NB4 (cell line): ENCODE measurements around the gene SYCP2L.
"Not testable (repeated sequence)": the region's sequence is repeated elsewhere in the genome, so short reads cannot be mapped to it uniquely, and the experiment has no call there.

Experiments used
- DNase-seq: peaks from one replicate; pipeline ENCODE4 v3.0.0; 2010; ENCODE audit warnings: low read depth
- H3K4me3 ChIP-seq: one replicate; pipeline ENCODE4 v1.5.1; 2011; ENCODE audit warnings: mild to moderate bottlenecking, low read depth, low read length, moderate library complexity
- MYC ChIP-seq: IDR thresholded peaks from 2 replicates; pipeline ENCODE4 v1.6.1; 2011; ENCODE audit warnings: low read depth, low read length
- POLR2A ChIP-seq: IDR thresholded peaks from 2 replicates; pipeline ENCODE4 v1.6.1; 2011; ENCODE audit warnings: mild to moderate bottlenecking; ENCODE audit not compliant: insufficient read length; ENCODE audit errors: extremely low read depth
- TF ChIP-seq, protein P1 (sequence below): IDR thresholded peaks from one replicate; pipeline ENCODE4 v1.5.1; 2012; ENCODE audit warnings: low read depth, low read length
- TF ChIP-seq, protein P2 (sequence below): IDR thresholded peaks from 2 replicates; pipeline ENCODE4 v1.6.1; 2011; ENCODE audit warnings: low read depth, low read length

The SYCP2L gene

GRCh38 chr6:10896691-10897090 is 9.8 kb downstream of the SYCP2L start:
- TF ChIP-seq POLR2A (no peak), MYC (no peak)
- TF ChIP-seq, protein P1, sequence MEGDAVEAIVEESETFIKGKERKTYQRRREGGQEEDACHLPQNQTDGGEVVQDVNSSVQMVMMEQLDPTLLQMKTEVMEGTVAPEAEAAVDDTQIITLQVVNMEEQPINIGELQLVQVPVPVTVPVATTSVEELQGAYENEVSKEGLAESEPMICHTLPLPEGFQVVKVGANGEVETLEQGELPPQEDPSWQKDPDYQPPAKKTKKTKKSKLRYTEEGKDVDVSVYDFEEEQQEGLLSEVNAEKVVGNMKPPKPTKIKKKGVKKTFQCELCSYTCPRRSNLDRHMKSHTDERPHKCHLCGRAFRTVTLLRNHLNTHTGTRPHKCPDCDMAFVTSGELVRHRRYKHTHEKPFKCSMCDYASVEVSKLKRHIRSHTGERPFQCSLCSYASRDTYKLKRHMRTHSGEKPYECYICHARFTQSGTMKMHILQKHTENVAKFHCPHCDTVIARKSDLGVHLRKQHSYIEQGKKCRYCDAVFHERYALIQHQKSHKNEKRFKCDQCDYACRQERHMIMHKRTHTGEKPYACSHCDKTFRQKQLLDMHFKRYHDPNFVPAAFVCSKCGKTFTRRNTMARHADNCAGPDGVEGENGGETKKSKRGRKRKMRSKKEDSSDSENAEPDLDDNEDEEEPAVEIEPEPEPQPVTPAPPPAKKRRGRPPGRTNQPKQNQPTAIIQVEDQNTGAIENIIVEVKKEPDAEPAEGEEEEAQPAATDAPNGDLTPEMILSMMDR, result no peak
- TF ChIP-seq, protein P2, sequence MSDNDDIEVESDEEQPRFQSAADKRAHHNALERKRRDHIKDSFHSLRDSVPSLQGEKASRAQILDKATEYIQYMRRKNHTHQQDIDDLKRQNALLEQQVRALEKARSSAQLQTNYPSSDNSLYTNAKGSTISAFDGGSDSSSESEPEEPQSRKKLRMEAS, result no peak
- H3K4me3 ChIP-seq, result no peak overlapping the region
- no peak for DNase-seq

DNA sequence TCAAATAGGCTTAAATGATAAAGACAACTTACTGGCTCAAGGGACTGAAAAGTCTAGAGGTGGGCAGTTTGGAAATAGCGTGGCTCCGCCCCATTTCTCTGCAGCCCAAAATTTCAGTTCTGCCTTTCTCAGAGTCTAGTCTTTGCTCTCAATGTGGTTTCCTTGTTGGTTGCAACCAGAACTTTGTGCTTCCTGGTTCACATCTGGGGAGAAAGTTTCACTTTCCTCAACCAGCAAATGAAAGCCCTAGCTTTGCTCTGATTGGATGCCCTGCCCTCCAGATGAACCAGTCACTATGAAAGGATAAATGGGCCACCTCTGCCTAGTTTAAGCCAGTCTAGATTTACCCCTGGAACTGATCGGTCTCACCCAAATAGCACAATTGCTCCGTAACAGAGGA is 14.9 kb downstream of the SYCP2L start:
- no peak overlapping the region for H3K4me3 ChIP-seq
- peak; percentile 83 for DNase-seq

DNA sequence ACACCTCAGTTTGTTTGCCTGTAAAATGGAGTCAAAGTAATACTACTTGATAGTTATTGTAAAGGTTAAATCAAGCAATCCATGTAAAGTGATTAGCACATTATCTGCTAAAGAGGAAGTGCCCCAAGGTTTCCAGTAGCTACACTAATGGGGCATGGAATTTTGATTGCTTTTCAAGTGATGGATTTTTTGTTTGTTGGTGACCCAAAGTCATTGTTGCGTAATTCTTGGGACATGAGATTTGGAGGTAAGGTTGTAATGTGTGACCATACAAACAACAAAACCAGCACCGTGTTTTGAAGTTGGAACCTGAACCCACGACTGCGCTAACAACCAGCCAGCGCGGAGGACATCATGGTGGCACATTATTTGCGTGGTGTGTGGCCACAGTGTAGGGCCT is 17.2 kb downstream of the SYCP2L start:
- TF ChIP-seq POLR2A, result no peak
- TF ChIP-seq, protein P1, result no peak
- TF ChIP-seq, protein P2, result no peak
- no peak for TF ChIP-seq MYC
- DNase-seq, result no peak
- H3K4me3 ChIP-seq, result no peak overlapping the region

More for the DNA sequence above, 14.9 kb downstream of the SYCP2L start:
- TF ChIP-seq MYC, result no peak
- no peak for TF ChIP-seq POLR2A
- TF ChIP-seq, protein P2, result no peak
- TF ChIP-seq, protein P1, result no peak

DNA sequence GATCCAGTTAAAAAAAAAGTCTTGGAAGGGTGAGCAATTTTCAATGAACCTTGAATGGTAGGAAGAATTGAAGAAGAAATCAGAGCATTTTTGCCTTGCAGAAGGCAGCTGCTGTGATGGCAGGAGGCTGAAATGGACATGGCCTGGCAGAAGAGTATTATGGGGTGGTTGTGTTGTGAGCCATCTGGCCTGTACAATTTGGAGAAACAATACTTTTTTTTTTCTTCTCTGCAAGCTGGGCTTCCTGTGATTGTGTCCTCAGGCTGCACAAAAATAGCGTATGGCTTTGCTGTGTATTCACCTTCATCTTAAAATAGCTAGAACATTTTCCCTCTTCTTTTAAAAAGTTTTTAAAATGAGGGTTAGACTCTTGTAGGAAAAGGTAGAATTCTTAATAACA is 21.4 kb downstream of the SYCP2L start:
- no peak for DNase-seq
- TF ChIP-seq POLR2A (no peak), MYC (no peak)
- TF ChIP-seq, protein P2, result no peak
- TF ChIP-seq, protein P1, result no peak
- H3K4me3 ChIP-seq, result no peak overlapping the region

- not testable (repeated sequence) for DNase-seq, H3K4me3 ChIP-seq
Observed at GRCh38 chr6:10919520-10919919, 32.7 kb downstream of the SYCP2L start.

GRCh38 chr6:10933126-10933525 is 46.3 kb downstream of the SYCP2L start:
- TF ChIP-seq MYC (no peak), POLR2A (no peak)
- TF ChIP-seq, protein P1, result no peak
- TF ChIP-seq, protein P2, result no peak
- no peak for DNase-seq
- no peak overlapping the region for H3K4me3 ChIP-seq

DNA sequence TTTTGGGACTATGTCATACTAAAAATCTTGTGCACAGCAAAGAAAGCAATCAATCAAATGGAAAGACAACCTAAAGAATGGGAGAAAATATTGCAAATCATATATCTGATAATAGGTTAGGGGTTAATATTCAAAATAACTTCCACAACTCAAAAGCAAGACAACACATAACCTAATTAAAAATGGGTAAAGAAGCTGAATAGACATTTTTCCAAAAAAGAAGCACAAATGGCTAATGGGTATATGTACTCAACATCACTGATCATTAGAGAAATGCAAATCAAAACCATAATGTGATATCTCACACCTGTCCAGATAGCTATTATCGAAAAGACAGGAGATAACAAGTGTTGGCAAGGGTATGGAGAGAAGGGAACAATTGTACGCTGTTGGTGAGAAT is 53.0 kb downstream of the SYCP2L start:
- DNase-seq, result no peak
- TF ChIP-seq, protein P2, result no peak
- TF ChIP-seq, protein P1, result no peak

More for the DNA sequence above, 53.0 kb downstream of the SYCP2L start:
- no peak overlapping the region for H3K4me3 ChIP-seq
